Measurements from ENCODE around the gene EZR. TPM values are rescaled to one million over a fixed set of nuclear protein-coding genes. Genes with fewer than 3 reads are reported as not detected.

Gene EZR
- total RNA-seq, 1 experiment from 2014 or later: 263 TPM

DNA sequence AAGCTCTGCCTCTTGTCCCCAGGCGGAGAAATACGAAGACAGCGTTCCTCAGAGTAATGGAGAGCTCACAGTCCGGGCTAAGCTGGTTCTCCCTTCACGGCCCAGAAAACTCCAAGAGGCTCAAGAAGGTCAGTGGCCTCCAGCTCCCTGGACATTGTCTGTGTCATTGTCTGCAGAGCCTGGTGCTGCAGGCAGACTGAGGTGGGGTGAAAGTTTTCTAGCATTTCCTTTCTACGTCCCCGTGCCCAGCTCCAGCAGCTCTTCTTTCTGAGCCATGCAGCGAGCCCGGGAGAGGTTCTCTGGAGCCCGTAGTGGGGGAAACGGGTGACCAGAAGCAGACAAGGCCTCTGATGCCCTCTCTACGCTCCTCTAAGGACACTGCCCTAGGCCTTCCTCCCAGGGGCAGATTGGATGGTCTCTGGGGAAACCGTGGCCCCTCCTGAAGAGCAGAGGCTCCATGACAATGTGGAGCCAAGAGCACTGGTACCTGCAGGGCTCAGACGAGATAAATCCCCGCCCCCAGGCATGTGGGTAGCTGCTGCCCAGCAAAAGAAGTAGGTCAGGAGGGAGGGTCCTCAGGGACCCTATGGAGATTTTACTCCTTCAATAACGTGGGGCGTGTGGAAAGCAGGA lies 58.4 kb downstream of the EZR start:
- no TSS peak for BruUV-seq (replicated peaks)
- ChIA-PET CTCF (interaction anchor here (0.6 kb wide), 1 partner anchor 50 kb away, joined by 4 read pairs; no protein-coding TSS in a partner anchor), POLR2A (no interaction called here)
- no peaks in the 10 kb centered on the region for H3K4me1 ChIP-seq (ENCODE audit: control insufficient read depth, insufficient read depth, low read length)
- 0 out of 2 replicates have a peak, but pooled peaks have one; percentile 10 for ATAC-seq
- in situ Hi-C loops (cut with HindIII; ENCODE audit: low pct_unique_long_range_greater_than_20kb, low sequenced_read_pairs): no loop called here
- TF ChIP-seq TCF7L2 (IDR thresholded peaks at IDR 0.05; ENCODE audit: low read depth, low read length): no peak
- TF ChIP-seq POLR2AphosphoS5 (IDR thresholded peaks at IDR 0.05; ENCODE audit: low read depth, low read length): no peak
- TF ChIP-seq, protein P1, sequence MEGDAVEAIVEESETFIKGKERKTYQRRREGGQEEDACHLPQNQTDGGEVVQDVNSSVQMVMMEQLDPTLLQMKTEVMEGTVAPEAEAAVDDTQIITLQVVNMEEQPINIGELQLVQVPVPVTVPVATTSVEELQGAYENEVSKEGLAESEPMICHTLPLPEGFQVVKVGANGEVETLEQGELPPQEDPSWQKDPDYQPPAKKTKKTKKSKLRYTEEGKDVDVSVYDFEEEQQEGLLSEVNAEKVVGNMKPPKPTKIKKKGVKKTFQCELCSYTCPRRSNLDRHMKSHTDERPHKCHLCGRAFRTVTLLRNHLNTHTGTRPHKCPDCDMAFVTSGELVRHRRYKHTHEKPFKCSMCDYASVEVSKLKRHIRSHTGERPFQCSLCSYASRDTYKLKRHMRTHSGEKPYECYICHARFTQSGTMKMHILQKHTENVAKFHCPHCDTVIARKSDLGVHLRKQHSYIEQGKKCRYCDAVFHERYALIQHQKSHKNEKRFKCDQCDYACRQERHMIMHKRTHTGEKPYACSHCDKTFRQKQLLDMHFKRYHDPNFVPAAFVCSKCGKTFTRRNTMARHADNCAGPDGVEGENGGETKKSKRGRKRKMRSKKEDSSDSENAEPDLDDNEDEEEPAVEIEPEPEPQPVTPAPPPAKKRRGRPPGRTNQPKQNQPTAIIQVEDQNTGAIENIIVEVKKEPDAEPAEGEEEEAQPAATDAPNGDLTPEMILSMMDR (IDR thresholded peaks at IDR 0.05): no peak
- TF ChIP-seq SIN3A (IDR thresholded peaks at IDR 0.05; ENCODE audit: borderline replicate concordance, insufficient read depth, low read depth, low read length): no peak
- TF ChIP-seq, protein P2, sequence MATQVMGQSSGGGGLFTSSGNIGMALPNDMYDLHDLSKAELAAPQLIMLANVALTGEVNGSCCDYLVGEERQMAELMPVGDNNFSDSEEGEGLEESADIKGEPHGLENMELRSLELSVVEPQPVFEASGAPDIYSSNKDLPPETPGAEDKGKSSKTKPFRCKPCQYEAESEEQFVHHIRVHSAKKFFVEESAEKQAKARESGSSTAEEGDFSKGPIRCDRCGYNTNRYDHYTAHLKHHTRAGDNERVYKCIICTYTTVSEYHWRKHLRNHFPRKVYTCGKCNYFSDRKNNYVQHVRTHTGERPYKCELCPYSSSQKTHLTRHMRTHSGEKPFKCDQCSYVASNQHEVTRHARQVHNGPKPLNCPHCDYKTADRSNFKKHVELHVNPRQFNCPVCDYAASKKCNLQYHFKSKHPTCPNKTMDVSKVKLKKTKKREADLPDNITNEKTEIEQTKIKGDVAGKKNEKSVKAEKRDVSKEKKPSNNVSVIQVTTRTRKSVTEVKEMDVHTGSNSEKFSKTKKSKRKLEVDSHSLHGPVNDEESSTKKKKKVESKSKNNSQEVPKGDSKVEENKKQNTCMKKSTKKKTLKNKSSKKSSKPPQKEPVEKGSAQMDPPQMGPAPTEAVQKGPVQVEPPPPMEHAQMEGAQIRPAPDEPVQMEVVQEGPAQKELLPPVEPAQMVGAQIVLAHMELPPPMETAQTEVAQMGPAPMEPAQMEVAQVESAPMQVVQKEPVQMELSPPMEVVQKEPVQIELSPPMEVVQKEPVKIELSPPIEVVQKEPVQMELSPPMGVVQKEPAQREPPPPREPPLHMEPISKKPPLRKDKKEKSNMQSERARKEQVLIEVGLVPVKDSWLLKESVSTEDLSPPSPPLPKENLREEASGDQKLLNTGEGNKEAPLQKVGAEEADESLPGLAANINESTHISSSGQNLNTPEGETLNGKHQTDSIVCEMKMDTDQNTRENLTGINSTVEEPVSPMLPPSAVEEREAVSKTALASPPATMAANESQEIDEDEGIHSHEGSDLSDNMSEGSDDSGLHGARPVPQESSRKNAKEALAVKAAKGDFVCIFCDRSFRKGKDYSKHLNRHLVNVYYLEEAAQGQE (IDR thresholded peaks at IDR 0.05; ENCODE audit: insufficient read depth in 1 of 2, low read depth in 2 of 2, low read length in 1 of 2): no peak
- intact Hi-C loops (cut with micrococcal nuclease; ENCODE audit: unreplicated experiment): no loop called here
- no peaks in the 10 kb centered on the region; the same call in 1 of the 2 replicates for H3K36me3 ChIP-seq (ENCODE audit: control insufficient read depth, insufficient read depth, low read length)
- H3K27ac ChIP-seq (ENCODE audit: low read length): no peak overlapping the region
- H3K27me3 ChIP-seq (ENCODE audit: control insufficient read depth, insufficient read depth, low read length): no peaks in the 10 kb centered on the region
- no peak for DNase-seq (ENCODE audit: low read depth, low spot score)
- H3K9me3 ChIP-seq (ENCODE audit: control insufficient read depth, insufficient read depth, low read depth, low read length): no peaks in the 10 kb centered on the region
- no peak overlapping the region for H3K4me3 ChIP-seq (ENCODE audit: low read depth in 2 of 2, low read length in 2 of 2)

DNA sequence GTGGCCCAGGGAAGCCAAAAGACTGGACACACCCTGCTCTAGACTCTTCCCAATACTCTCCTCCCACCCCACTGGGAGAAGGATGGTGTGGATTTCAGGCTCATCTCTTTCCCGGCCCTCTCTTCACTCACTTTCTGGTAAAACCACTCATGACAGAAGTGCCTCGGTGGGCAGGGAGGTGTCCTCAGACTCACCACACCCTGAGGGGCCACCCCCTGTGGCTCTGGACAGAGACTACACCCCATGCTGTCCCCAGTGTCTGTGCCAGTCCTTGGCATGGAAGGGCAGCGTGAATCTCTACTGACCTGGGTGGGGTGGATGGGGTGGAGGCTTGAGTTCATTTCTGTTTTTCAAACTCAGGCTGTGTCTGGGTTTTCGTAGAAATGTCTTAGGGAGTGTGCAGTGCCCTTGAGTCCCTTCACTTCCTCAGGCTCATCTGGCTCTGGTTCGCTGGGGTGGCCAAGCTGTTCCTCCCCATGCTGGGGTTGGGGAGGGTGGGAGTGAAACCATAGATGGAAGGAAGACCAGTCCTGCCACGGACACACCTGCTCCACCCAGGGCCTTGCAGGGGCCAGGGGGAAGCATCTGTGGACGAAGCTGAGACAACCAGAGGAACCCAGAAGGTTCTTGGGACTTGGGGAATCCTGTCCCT lies 59.1 kb downstream of the EZR start:
- DNase-seq (ENCODE audit: low read depth, low spot score): no peak

More for the DNA sequence above, 59.1 kb downstream of the EZR start:
- in situ Hi-C loops (cut with HindIII; ENCODE audit: low pct_unique_long_range_greater_than_20kb, low sequenced_read_pairs) (no loop called here), intact Hi-C loops (cut with micrococcal nuclease; ENCODE audit: unreplicated experiment) (no loop called here)
- H3K36me3 ChIP-seq (ENCODE audit: control insufficient read depth, insufficient read depth, low read length): no peaks in the 10 kb centered on the region
- no peak overlapping the region for H3K4me3 ChIP-seq (ENCODE audit: low read depth in 2 of 2, low read length in 2 of 2)
- no peak for ATAC-seq
- TF ChIP-seq, protein P2 (IDR thresholded peaks at IDR 0.05; ENCODE audit: insufficient read depth in 1 of 2, low read depth in 2 of 2, low read length in 1 of 2): no peak
- no peak for TF ChIP-seq SIN3A (IDR thresholded peaks at IDR 0.05; ENCODE audit: borderline replicate concordance, insufficient read depth, low read depth, low read length)
- TF ChIP-seq TCF7L2 (IDR thresholded peaks at IDR 0.05; ENCODE audit: low read depth, low read length): no peak
- no peaks in the 10 kb centered on the region for H3K4me1 ChIP-seq (ENCODE audit: control insufficient read depth, insufficient read depth, low read length)
- CTCF ChIA-PET: no interaction called here
- POLR2A ChIA-PET: no interaction called here
- no peak overlapping the region for H3K27ac ChIP-seq (ENCODE audit: low read length)
- H3K27me3 ChIP-seq (ENCODE audit: control insufficient read depth, insufficient read depth, low read length): no peaks in the 10 kb centered on the region
- BruUV-seq (replicated peaks): no TSS peak
- H3K9me3 ChIP-seq (ENCODE audit: control insufficient read depth, insufficient read depth, low read depth, low read length): no peaks in the 10 kb centered on the region
